Right lobe of liver (tissue), 4 donors: ENCODE results near the gene RELCH.

ENCODE experiments used
- CTCF ChIP-seq, 4 donors: fragments of 200-600 bp in 3 of 4; fragments of 450-650 bp in 1 of 4; IDR thresholded peaks; one replicate each; pipeline versions ENCODE4 v1.5.1 to v1.8.0; 2016 to 2022; ENCODE audit warnings: antibody characterized with exemption in 4 of 4, mild to moderate bottlenecking in 2 of 4
- POLR2A ChIP-seq: fragments of 450-650 bp; IDR thresholded peaks from one replicate; pipeline ENCODE4 v1.6.1; 2017; ENCODE audit warnings: antibody characterized with exemption, mild to moderate bottlenecking
- donor health status: DM: no; HTN: no; CAD: no.
- donor health status: DM: no; HTN: no; CAD: no.
- donor health status: DM: no; HTN: yes; CAD: no.

- TF ChIP-seq CTCF (IDR thresholded peaks at IDR 0.05) (no peak), POLR2A (no peak)
These were observed 9.0 kb downstream of the RELCH start for GRCh38 chr18:62196079-62196478.
